Stimulated activated CD4-positive, alpha-beta T cell treated with anti-CD3 and anti-CD28 coated beads, Interleukin-2, amount 100 ng/mL, for 24 hours (primary cell): ENCODE measurements around the gene HFE.

ENCODE experiments used
- DNase-seq, 2 donors: peaks; one replicate each; pipeline ENCODE4 v3.0.0-alpha.2; 2020

Gene HFE

DNA sequence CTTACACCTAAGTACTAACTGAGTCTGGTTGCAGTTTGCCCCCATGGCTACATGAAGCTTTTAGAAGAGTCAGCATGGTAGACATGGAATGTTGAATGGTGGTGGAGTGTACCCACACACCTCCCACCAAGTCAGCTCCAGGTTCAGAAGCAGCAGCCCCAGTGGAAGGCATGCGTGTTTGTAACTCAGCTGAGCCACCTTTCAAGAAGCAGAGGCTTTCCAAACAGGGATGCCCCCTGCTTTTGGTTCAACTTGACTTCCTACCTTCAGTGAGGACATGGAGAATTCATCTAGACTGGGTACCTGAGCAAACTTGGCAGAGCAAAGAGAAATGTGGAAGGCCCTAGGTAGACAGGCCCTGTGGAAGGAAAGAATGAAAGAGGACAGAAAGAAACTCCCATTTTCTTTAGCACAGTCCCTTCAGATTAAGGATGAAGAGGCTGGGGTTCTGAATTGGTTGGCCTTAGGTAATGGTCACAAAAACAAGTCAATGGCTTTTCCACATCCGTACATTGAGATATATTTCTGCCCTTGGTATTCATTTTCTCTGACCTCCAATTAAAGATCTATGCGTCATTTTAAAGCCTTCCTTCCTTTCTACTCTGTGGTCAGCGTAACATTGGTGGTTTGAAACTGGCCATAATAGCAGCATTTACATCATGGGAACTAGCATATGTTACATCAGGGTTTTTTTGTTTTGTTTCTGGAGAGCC, 53.2 kb downstream of the HFE start:
- DNase-seq: no peak

GRCh38 chr6:26140967-26141294, 53.7 kb downstream of the HFE start:
- DNase-seq: no peak

GRCh38 chr6:26141378-26141904, 54.2 kb downstream of the HFE start:
- no peak for DNase-seq

GRCh38 chr6:26142026-26142425, 54.8 kb downstream of the HFE start:
- no peak for DNase-seq
